WTC11 (cell line): ENCODE measurements around the gene USH1C. TPM values are rescaled to one million over a fixed set of nuclear protein-coding genes. Genes with fewer than 3 reads are reported as not detected.

Experiments
- ATAC-seq: fragments of 200-7000 bp; cut with Tn5 transposase; 2 replicates; pipeline ENCODE4 v1.10.0; 2021; ENCODE audit warnings: mild to moderate bottlenecking, moderate library complexity
- CTCF ChIA-PET: fragments of 300-600 bp; sonication (Branson Sonifier 250); formaldehyde crosslinking; loops from one replicate; lab custom pipeline; 2021; ENCODE audit warnings: antibody characterized with exemption; lab: Charles Lee
- POLR2A ChIA-PET: fragments of 350-600 bp; sonication (Branson Sonifier 250); formaldehyde crosslinking; loops from one replicate; lab custom pipeline; 2021; ENCODE audit warnings: antibody characterized with exemption; lab: Charles Lee
- DNase-seq: peaks from one replicate; pipeline ENCODE4 v3.0.0; 2021; ENCODE audit warnings: low spot score
- H3K27ac Mint-ChIP-seq: 2 replicates; pipeline ENCODE4 v1.8.0; 2021; ENCODE audit warnings: mixed read lengths
- H3K27me3 Mint-ChIP-seq: 2 replicates; pipeline ENCODE4 v1.8.0; 2021; ENCODE audit warnings: low read depth, mild to moderate bottlenecking, moderate library complexity, mixed read lengths
- H3K36me3 Mint-ChIP-seq: 2 replicates; pipeline ENCODE4 v1.8.0; 2021; ENCODE audit warnings: mixed read lengths
- H3K4me1 Mint-ChIP-seq: 2 replicates; pipeline ENCODE4 v1.8.0; 2022; ENCODE audit warnings: mixed read lengths
- H3K4me3 Mint-ChIP-seq: 2 replicates; pipeline ENCODE4 v1.8.0; 2021; ENCODE audit warnings: mild to moderate bottlenecking, moderate library complexity, mixed read lengths
- H3K9me3 Mint-ChIP-seq: 2 replicates; pipeline ENCODE4 v1.8.0; 2021; ENCODE audit warnings: mixed read lengths
- CREM ChIP-seq: sonication (generic); formaldehyde crosslinking; IDR thresholded peaks from 2 replicates; pipeline ENCODE4 v1.8.1; 2022; ENCODE audit warnings: mild to moderate bottlenecking, missing genetic modification reagents, moderate library complexity
- E2F4 ChIP-seq: sonication (generic); formaldehyde crosslinking; IDR thresholded peaks from 2 replicates; pipeline ENCODE4 v1.8.1; 2022; ENCODE audit warnings: low read depth, mild to moderate bottlenecking, moderate library complexity, missing genetic modification reagents, borderline replicate concordance
- EMX1 ChIP-seq: fragments of 250-450 bp; sonication (Bioruptor Pico); IDR thresholded peaks from 2 replicates; pipeline ENCODE4 v1.8.0; 2021; ENCODE audit warnings: mild to moderate bottlenecking
- ETV6 ChIP-seq: sonication (generic); formaldehyde crosslinking; IDR thresholded peaks from 2 replicates; pipeline ENCODE4 v1.8.1; 2022; ENCODE audit warnings: mild to moderate bottlenecking, missing genetic modification reagents
- IRF2 ChIP-seq: sonication (generic); formaldehyde crosslinking; IDR thresholded peaks from 2 replicates; pipeline ENCODE4 v1.8.0; 2022; ENCODE audit warnings: low read depth, missing genetic modification reagents, borderline replicate concordance
- JAZF1 ChIP-seq: fragments of 250-450 bp; sonication (Bioruptor Pico); IDR thresholded peaks from 2 replicates; pipeline ENCODE4 v1.9.0; 2021; ENCODE audit warnings: moderate library complexity, mild to moderate bottlenecking, inconsistent platforms
- KAT7 ChIP-seq: sonication (generic); formaldehyde crosslinking; IDR thresholded peaks from 2 replicates; pipeline ENCODE4 v1.8.1; 2023; ENCODE audit warnings: missing genetic modification reagents, mild to moderate bottlenecking, borderline replicate concordance
- MYBL2 ChIP-seq: sonication (generic); formaldehyde crosslinking; IDR thresholded peaks from 2 replicates; pipeline ENCODE4 v1.8.1; 2023; ENCODE audit warnings: mild to moderate bottlenecking, moderate library complexity, missing genetic modification reagents
- NFE2L1 ChIP-seq: sonication (generic); formaldehyde crosslinking; IDR thresholded peaks from 2 replicates; pipeline ENCODE4 v1.8.1; 2023; ENCODE audit warnings: missing genetic modification reagents
- NR1H2 ChIP-seq: sonication (generic); formaldehyde crosslinking; IDR thresholded peaks from 2 replicates; pipeline ENCODE4 v1.9.0; 2021; ENCODE audit warnings: mild to moderate bottlenecking, moderate library complexity, missing genetic modification reagents
- SMAD4 ChIP-seq: sonication (generic); formaldehyde crosslinking; IDR thresholded peaks from 2 replicates; pipeline ENCODE4 v1.8.0; 2022; ENCODE audit warnings: mild to moderate bottlenecking, missing genetic modification reagents
- SOX15 ChIP-seq: fragments of 250-450 bp; sonication (Bioruptor Pico); IDR thresholded peaks from 2 replicates; pipeline ENCODE4 v1.9.0; 2021; ENCODE audit warnings: mild to moderate bottlenecking
- SP1 ChIP-seq: sonication (generic); formaldehyde crosslinking; conservative IDR thresholded peaks from 2 replicates; pipeline ENCODE4 v1.8.1; 2022; ENCODE audit warnings: missing genetic modification reagents
- ZBTB21 ChIP-seq: sonication (generic); formaldehyde crosslinking; IDR thresholded peaks from 2 replicates; pipeline ENCODE4 v1.8.1; 2023; ENCODE audit warnings: mild to moderate bottlenecking, missing genetic modification reagents, borderline replicate concordance
- ZMAT4 ChIP-seq: fragments of 250-450 bp; sonication (Bioruptor Pico); IDR thresholded peaks from 2 replicates; pipeline ENCODE4 v1.9.0; 2021; ENCODE audit warnings: mild to moderate bottlenecking
- ZNF121 ChIP-seq: sonication (generic); formaldehyde crosslinking; IDR thresholded peaks from 2 replicates; pipeline ENCODE4 v1.8.0; 2023; ENCODE audit warnings: missing genetic modification reagents
- ZNF317 ChIP-seq: sonication (generic); formaldehyde crosslinking; IDR thresholded peaks from 2 replicates; pipeline ENCODE4 v1.8.1; 2023; ENCODE audit warnings: low read depth, mild to moderate bottlenecking, moderate library complexity, missing genetic modification reagents, borderline replicate concordance
- ZNF416 ChIP-seq: fragments of 250-450 bp; sonication (Bioruptor Pico); IDR thresholded peaks from 2 replicates; pipeline ENCODE4 v1.9.0; 2021; ENCODE audit warnings: mild to moderate bottlenecking, inconsistent platforms
- ZNF423 ChIP-seq: fragments of 250-450 bp; sonication (Bioruptor Pico); IDR thresholded peaks from 2 replicates; pipeline ENCODE4 v2.1.2; 2022; ENCODE audit warnings: mild to moderate bottlenecking, moderate library complexity
- ZNF425 ChIP-seq: fragments of 250-450 bp; sonication (Bioruptor Pico); conservative IDR thresholded peaks from 2 replicates; pipeline ENCODE4 v1.9.0; 2021; ENCODE audit warnings: mild to moderate bottlenecking
- total RNA-seq: library from RNA; stranded (reverse); gene quantifications from 3 replicates; pipeline ENCODE4 v1.2.3, GENCODE V29; 2021

USH1C gene
- total RNA-seq, 1 experiment from 2014 or later = 3.9 TPM

GRCh38 chr11:17446482-17446881 lies 97.7 kb downstream of the USH1C start (continued):
- TF ChIP-seq IRF2 (CRISPR knock-in tag) = no peak
- no peak for TF ChIP-seq CREM (CRISPR knock-in tag)
- TF ChIP-seq SP1 (CRISPR knock-in tag) = no peak
- TF ChIP-seq ZNF423 (CRISPR knock-in tag) = no peak
- no peak for TF ChIP-seq KAT7 (CRISPR knock-in tag)

GRCh38 chr11:17445240-17445795 lies 98.9 kb downstream of the USH1C start:
- H3K36me3 Mint-ChIP-seq = no peaks in the 10 kb centered on the region
- DNase-seq (no peak), ATAC-seq (no peak)
- ChIA-PET CTCF (interaction anchor here (0.6 to 1.6 kb wide), 2 partner anchors 19 to 33 kb away, joined by 3 to 4 read pairs; no protein-coding TSS in a partner anchor), POLR2A (no interaction called here)
- no peak overlapping the region for H3K4me3 Mint-ChIP-seq
- H3K27ac Mint-ChIP-seq = no peak overlapping the region
- peaks cover 27% of the 10 kb centered on the region for H3K27me3 Mint-ChIP-seq
- TF ChIP-seq NFE2L1 (CRISPR knock-in tag) = no peak
- TF ChIP-seq ZNF423 (CRISPR knock-in tag) = no peak
- no peak for TF ChIP-seq E2F4 (CRISPR knock-in tag)
- TF ChIP-seq EMX1 = no peak
- no peak for TF ChIP-seq SOX15 (CRISPR knock-in tag)
- no peak for TF ChIP-seq ZNF121 (CRISPR knock-in tag)
- TF ChIP-seq ZBTB21 (CRISPR knock-in tag) = no peak
- TF ChIP-seq JAZF1 = no peak
- TF ChIP-seq ZNF416 = no peak
- TF ChIP-seq ZMAT4 (CRISPR knock-in tag) = no peak
- no peak for TF ChIP-seq MYBL2
- TF ChIP-seq ZNF425 (CRISPR knock-in tag) = no peak
- no peak for TF ChIP-seq ZNF317
- 0 out of 2 replicates have a peak, but pooled peaks cover 2% of the 10 kb centered on the region for H3K4me1 Mint-ChIP-seq
- H3K9me3 Mint-ChIP-seq = peaks cover 8% of the 10 kb centered on the region

- peaks cover 39% of the 10 kb centered on the region for H3K27me3 Mint-ChIP-seq
- POLR2A ChIA-PET = no interaction called here
- CTCF ChIA-PET = interaction anchor here (1.5 kb wide), 1 partner anchor 29 kb away, joined by 6 read pairs; no protein-coding TSS in a partner anchor
- H3K9me3 Mint-ChIP-seq = peaks cover 8% of the 10 kb centered on the region
- H3K36me3 Mint-ChIP-seq = no peaks in the 10 kb centered on the region
- peaks cover 10% of the 10 kb centered on the region for H3K4me1 Mint-ChIP-seq
- ATAC-seq (no peak), DNase-seq (no peak)
- no peak for TF ChIP-seq ETV6 (CRISPR knock-in tag)
- TF ChIP-seq SMAD4 (CRISPR knock-in tag) = no peak
- TF ChIP-seq NFE2L1 (CRISPR knock-in tag) = no peak
- no peak for TF ChIP-seq ZMAT4 (CRISPR knock-in tag)
- TF ChIP-seq ZNF317 = no peak
- TF ChIP-seq NR1H2 = no peak
- H3K4me3 Mint-ChIP-seq = no peak overlapping the region
- H3K27ac Mint-ChIP-seq = no peak overlapping the region
Measured at GRCh38 chr11:17443926-17444690, 100.1 kb downstream of the USH1C start.

Other genes with a start within 250 kb of the USH1C start
- gene NCR3LG1, start 192.6 kb downstream of the USH1C start, total RNA-seq = 2.0 to 2.7 TPM (median 2.5 TPM) in 3 replicates
- gene KCNJ11, start 155.8 kb downstream of the USH1C start, total RNA-seq = 8.2 to 10.0 TPM (median 8.7 TPM) in 3 replicates
- gene ABCC8, start 67.6 kb downstream of the USH1C start, total RNA-seq = 3.9 to 7.3 TPM (median 4.1 TPM) in 3 replicates
- gene OTOG, start 2.8 kb upstream of the USH1C start, total RNA-seq = 1.4 to 3.5 TPM (median 2.1 TPM) in 3 replicates
- gene MYOD1, start 175.2 kb upstream of the USH1C start, total RNA-seq = not detected in 3 replicates
- 0.09 to 0.21 TPM (median 0.20 TPM) in 3 replicates for gene KCNC1, start 190.4 kb upstream of the USH1C start, total RNA-seq